T-cell (primary cell): ENCODE results near the gene SCO2. TPM values are rescaled to one million over a fixed set of nuclear protein-coding genes. Genes with fewer than 3 reads are reported as not detected.

Experiments
- ATAC-seq, 4 experiments: fragments of 200-7000 bp in 3 of 4; fragments of 150-1000 bp in 1 of 4; cut with Tn5 transposase; replicated peaks in 1 of 4; 1 replicate in 3 of 4; 2 replicates in 1 of 4; pipeline ENCODE4 v1.10.0; 2021; ENCODE audit warnings: moderate library complexity in 3 of 4, mild to moderate bottlenecking in 2 of 4, moderate number of reproducible peaks in 1 of 4
- CTCF ChIA-PET, 2 donors: fragments of 300-600 bp; sonication (Branson Sonifier 250); formaldehyde crosslinking; loops; one replicate each; lab custom pipeline; 2022; ENCODE audit warnings: antibody characterized with exemption in 2 of 2; lab: Charles Lee
- POLR2A ChIA-PET, 2 donors: fragments of 300-600 bp; sonication (Branson Sonifier 250); formaldehyde crosslinking; loops; one replicate each; lab custom pipeline; 2022; ENCODE audit warnings: antibody characterized with exemption in 2 of 2; lab: Charles Lee
- DNase-seq, 35 experiments: peaks; one replicate each; pipeline versions ENCODE4 v3.0.0 to v3.0.0-alpha.2; 2013 to 2023
- H3K27ac ChIP-seq: one replicate; pipeline ENCODE4 v1.5.1; 2013; ENCODE audit warnings: low read length
- H3K27me3 ChIP-seq, 2 experiments: replicated peaks in 1 of 2; 1 replicate in 1 of 2; 2 replicates in 1 of 2; pipeline versions ENCODE4 v1.6.1 to v1.7.0; 2013; ENCODE audit warnings: low read length in 1 of 2, mixed read lengths in 1 of 2; ENCODE audit not compliant: control insufficient read depth in 2 of 2, insufficient read depth in 2 of 2; ENCODE audit errors: extremely low read depth in 1 of 2
- H3K36me3 ChIP-seq, 2 donors: 1 replicate in 1 of 2; 2 replicates in 1 of 2; pipeline versions ENCODE4 v1.6.1 to v1.7.0; 2013; ENCODE audit warnings: low read length in 1 of 2; ENCODE audit not compliant: control insufficient read depth in 2 of 2, insufficient read depth in 1 of 2; ENCODE audit errors: extremely low read depth in 1 of 2
- H3K4me1 ChIP-seq, 2 experiments: 1 replicate in 1 of 2; 2 replicates in 1 of 2; pipeline versions ENCODE4 v1.6.1 to v1.7.0; 2013; ENCODE audit warnings: low read length in 2 of 2, mixed read lengths in 1 of 2; ENCODE audit not compliant: insufficient read depth in 2 of 2, control insufficient read depth in 1 of 2; ENCODE audit errors: extremely low read depth in 1 of 2
- H3K4me3 ChIP-seq, 2 donors: 1 replicate in 1 of 2; 2 replicates in 1 of 2; pipeline versions ENCODE4 v1.5.1 to v1.7.0; 2013; ENCODE audit warnings: mild to moderate bottlenecking in 2 of 2, low read length in 1 of 2, moderate library complexity in 1 of 2; ENCODE audit not compliant: control insufficient read depth in 1 of 2; ENCODE audit errors: extremely low read depth in 1 of 2
- H3K9me3 ChIP-seq: 2 replicates; pipeline ENCODE4 v1.7.0; 2013
- H3K27ac Mint-ChIP-seq, 2 donors: one replicate each; pipeline ENCODE4 v1.8.0; 2020 to 2021; ENCODE audit warnings: mild to moderate bottlenecking in 2 of 2, mixed read lengths in 2 of 2
- H3K27me3 Mint-ChIP-seq, 2 donors: one replicate each; pipeline ENCODE4 v1.8.0; 2021 to 2022; ENCODE audit warnings: mixed read lengths in 2 of 2
- H3K36me3 Mint-ChIP-seq: one replicate; pipeline ENCODE4 v1.8.0; 2021; ENCODE audit warnings: mixed read lengths
- H3K4me1 Mint-ChIP-seq, 3 donors: one replicate each; pipeline ENCODE4 v1.8.0; 2020 to 2022; ENCODE audit warnings: mixed read lengths in 3 of 3, mild to moderate bottlenecking in 1 of 3
- H3K4me3 Mint-ChIP-seq, 3 donors: one replicate each; pipeline ENCODE4 v1.8.0; 2020 to 2022; ENCODE audit warnings: mild to moderate bottlenecking in 3 of 3, mixed read lengths in 3 of 3, moderate library complexity in 3 of 3
- H3K9me3 Mint-ChIP-seq, 3 donors: one replicate each; pipeline ENCODE4 v1.8.0; 2020 to 2022; ENCODE audit warnings: mixed read lengths in 3 of 3
- WGBS: methylation state at CpG from one replicate; pipeline ENCODE4 v1.1.5; 2013; ENCODE audit warnings: missing lambda C conversion rate; ENCODE audit not compliant: insufficient coverage; 5-methylcytosine and 5-hydroxymethylcytosine counted together
- total RNA-seq, 35 experiments: library from RNA in 6 of 35; stranded (reverse) in 6 of 35; fragments of 120-200 nt in 1 of 35; gene quantifications; one replicate each; pipeline versions ENCODE4 v1.2.1 to v1.2.4 and lab custom pipeline; 2013 to 2026

SCO2 gene
- total RNA-seq, 5 donors from 2014 or later (not counting 1 experiment from before 2014, with no cell fraction given), result 3.3 to 5.6 (median 4.0) TPM

DNA sequence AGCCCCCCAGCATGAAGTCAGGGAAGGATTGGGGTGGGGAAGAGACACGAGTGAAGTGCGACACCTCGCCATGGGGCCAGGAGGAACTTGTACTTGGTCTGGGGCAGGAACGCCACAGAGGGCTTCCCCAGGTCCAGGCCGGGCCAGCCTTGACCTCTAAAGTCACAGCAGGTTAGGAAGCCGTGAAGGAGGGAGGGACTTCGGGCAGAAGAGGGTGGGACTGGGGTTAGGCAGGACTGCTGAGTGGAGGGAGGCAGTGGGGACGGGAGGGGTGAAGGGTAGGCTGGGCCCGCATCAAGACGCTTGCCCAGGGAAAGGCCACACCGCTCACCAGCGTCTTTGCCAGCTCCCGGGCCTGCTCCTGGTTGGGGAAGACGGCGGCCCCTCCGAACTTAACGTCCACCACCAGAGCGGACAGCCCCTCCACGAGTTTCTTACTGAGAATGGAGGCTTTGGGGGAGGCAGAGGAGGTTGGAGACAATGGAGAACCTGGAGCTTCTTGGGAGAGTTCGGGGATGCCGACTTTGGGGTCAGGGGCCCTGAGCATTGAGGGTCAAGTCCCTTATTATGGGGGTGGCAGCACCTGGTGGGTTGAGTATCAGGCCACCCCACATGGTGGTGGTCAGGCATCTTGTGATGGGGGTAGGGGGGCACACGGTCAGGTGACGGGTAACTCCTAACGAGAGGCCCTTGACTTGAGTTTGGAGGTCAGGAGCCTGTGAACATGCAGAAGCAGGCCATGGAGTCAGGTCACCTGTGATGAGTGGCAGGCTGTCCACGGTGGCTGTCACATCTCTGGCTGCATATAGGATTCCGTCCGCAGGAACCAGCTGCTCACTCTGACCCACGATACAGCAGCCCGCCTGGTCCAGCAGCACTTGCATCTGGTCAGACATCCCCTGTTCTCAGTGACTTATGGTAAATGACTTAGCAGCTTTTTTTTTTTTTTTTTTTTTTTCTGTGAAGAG, 1.7 kb upstream of the SCO2 start:
- ChIA-PET CTCF (interaction anchor here in 1 of 2 donors (1.7 kb wide), 1 partner anchor 18 kb away, joined by 15 read pairs; the partner anchor contains the start of gene KLHDC7B), POLR2A (interaction anchor here (0.5 to 0.6 kb wide), 3 partner anchors 11 to 283 kb away, joined by 3 to 6 read pairs (median 4); no protein-coding TSS in a partner anchor)
- H3K27me3 ChIP-seq, result peaks cover 0 to 4% of the 10 kb centered on the region in 2 experiments
- H3K4me3 Mint-ChIP-seq, result peak overlapping the region; percentile 65 to 87 (median 76)
- DNase-seq, result peak in 7 of 35 experiments; percentile 31 to 46 (median 35)
- H3K4me1 Mint-ChIP-seq, result peaks cover 28 to 35% (median 32%) of the 10 kb centered on the region in 3 donors
- no peaks in the 10 kb centered on the region for H3K9me3 ChIP-seq
- peak overlapping the region; percentile 93 for H3K27ac ChIP-seq
- peaks cover 15 to 67% of the 10 kb centered on the region in 2 experiments for H3K4me1 ChIP-seq
- peak overlapping the region; percentile 88 to 89 for H3K27ac Mint-ChIP-seq
- H3K9me3 Mint-ChIP-seq, result no peaks in the 10 kb centered on the region
- peaks cover 10 to 20% of the 10 kb centered on the region in 2 donors for H3K36me3 ChIP-seq
- H3K27me3 Mint-ChIP-seq, result no peaks in the 10 kb centered on the region
- WGBS, result 29% methylated on average over 21 of the region's 29 CpGs
- H3K36me3 Mint-ChIP-seq, result peaks cover 3% of the 10 kb centered on the region
- peak overlapping the region; percentile 42 to 66 for H3K4me3 ChIP-seq
- no peak for ATAC-seq

DNA sequence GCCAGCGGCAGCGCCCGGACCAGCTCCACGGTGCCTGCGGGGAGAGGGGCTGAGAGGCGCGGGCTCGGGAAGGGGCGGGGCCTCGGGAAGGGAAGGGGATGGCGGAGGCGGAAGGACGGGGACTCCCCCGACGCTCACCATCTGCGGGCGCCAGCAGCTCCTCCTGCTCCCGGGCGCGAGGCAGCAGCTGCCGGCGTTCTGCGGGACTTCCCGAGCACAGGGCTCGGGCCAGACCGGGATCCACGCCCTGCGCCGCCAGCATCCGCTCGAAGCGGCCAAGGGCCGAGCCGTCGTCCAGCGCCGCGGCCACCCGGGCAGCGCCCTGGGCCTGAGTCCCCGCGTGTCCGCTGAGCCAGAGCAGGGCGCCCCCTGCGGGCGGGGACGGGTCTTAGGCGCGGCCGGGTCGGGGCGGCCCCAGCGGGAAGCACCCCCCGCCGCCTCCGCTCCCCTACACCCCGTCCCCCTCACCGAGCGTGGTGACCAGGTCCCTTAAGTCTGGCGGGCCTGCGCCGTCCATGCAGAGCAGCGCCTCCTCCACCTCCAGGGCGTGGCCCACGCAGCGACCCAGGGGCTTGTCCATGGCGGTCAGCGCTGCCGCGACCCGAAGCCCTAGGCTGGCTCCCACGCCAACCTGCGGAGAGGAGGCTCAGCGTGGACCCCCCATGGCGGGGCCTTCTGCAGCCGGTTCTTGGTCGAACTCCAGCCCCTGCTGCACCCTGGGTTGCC, 873 bp upstream of the SCO2 start:
- ATAC-seq, result peak; percentile 44 to 61 (median 54)
- Histone ChIP-seq H3K36me3 (peaks cover 15 to 29% of the 10 kb centered on the region in 2 donors), H3K4me1 (peaks cover 9 to 59% of the 10 kb centered on the region in 2 experiments), H3K27ac (peak overlapping the region; percentile 93), H3K4me3 (peak overlapping the region; percentile 62 to 66), H3K9me3 (no peaks in the 10 kb centered on the region), H3K27me3 (peaks cover 0 to 4% of the 10 kb centered on the region in 2 experiments)
- Mint-ChIP-seq H3K36me3 (peaks cover 3% of the 10 kb centered on the region), H3K27me3 (no peaks in the 10 kb centered on the region), H3K4me1 (peaks cover 28 to 35% (median 32%) of the 10 kb centered on the region in 3 donors), H3K9me3 (no peaks in the 10 kb centered on the region), H3K27ac (peak overlapping the region; percentile 88 to 89), H3K4me3 (peak overlapping the region; percentile 65 to 87 (median 76))
- ChIA-PET CTCF (interaction anchor here (0.6 to 2.4 kb wide), 21 partner anchors 9 to 282 kb away, joined by 3 to 70 read pairs (median 5); partner anchors contain the start of genes CHKB (in 1 of the 2), HDAC10 (in 1 of the 2), KLHDC7B (in 1 of the 2) and LMF2 (in 1 of the 2)), POLR2A (interaction anchor here (0.5 to 1.8 kb wide), 7 partner anchors 12 to 56 kb away, joined by 3 to 21 read pairs (median 4); partner anchors contain the start of genes LMF2 (in 2 of the 2), NCAPH2 (in 2 of the 2) and SYCE3 (in 1 of the 2))
- WGBS, result under 1% methylated on average over 73 of the region's 77 CpGs
- DNase-seq, result peak; percentile 60 to 90 (median 73)

- ATAC-seq, result no peak
- Mint-ChIP-seq H3K36me3 (peaks cover 3% of the 10 kb centered on the region), H3K4me1 (peaks cover 28 to 33% (median 29%) of the 10 kb centered on the region in 3 donors), H3K4me3 (peak overlapping the region; percentile 83 to 87 (median 84)), H3K9me3 (no peaks in the 10 kb centered on the region), H3K27me3 (no peaks in the 10 kb centered on the region), H3K27ac (peak overlapping the region; percentile 61 to 78)
- under 1% methylated on average over 26 of the region's 33 CpGs for WGBS
- ChIA-PET CTCF (interaction anchor here (0.6 to 2.4 kb wide), 27 partner anchors 10 to 563 kb away, joined by 3 to 70 read pairs (median 5); partner anchors contain the start of genes CHKB (in 1 of the 2), HDAC10 (in 1 of the 2), KLHDC7B (in 1 of the 2) and LMF2 (in 1 of the 2)), POLR2A (interaction anchor here (0.6 to 1.8 kb wide), 8 partner anchors 14 to 93 kb away, joined by 3 to 21 read pairs (median 7); partner anchors contain the start of genes LMF2 (in 2 of the 2), NCAPH2 (in 2 of the 2) and SYCE3 (in 1 of the 2))
- no peak for DNase-seq
- peaks cover 0 to 4% of the 10 kb centered on the region in 2 experiments for H3K27me3 ChIP-seq
- no peaks in the 10 kb centered on the region for H3K9me3 ChIP-seq
- H3K4me1 ChIP-seq, result peaks cover 8 to 54% of the 10 kb centered on the region in 2 experiments
- peaks cover 17 to 32% of the 10 kb centered on the region in 2 donors for H3K36me3 ChIP-seq
- H3K4me3 ChIP-seq, result peak overlapping the region; percentile 62 to 66
- peak overlapping the region; percentile 44 for H3K27ac ChIP-seq
These were observed 385 bp upstream of the SCO2 start for GRCh38 chr22:50525858-50526107.

GRCh38 chr22:50524676-50525103, 708 bp downstream of the SCO2 start:
- Histone ChIP-seq H3K27ac (peak overlapping the region; percentile 43), H3K4me1 (peaks cover 6 to 46% of the 10 kb centered on the region in 2 experiments), H3K27me3 (no peaks in the 10 kb centered on the region), H3K4me3 (peak overlapping the region; percentile 62 to 65), H3K9me3 (no peaks in the 10 kb centered on the region), H3K36me3 (peaks cover 20 to 33% of the 10 kb centered on the region in 2 donors)
- no peak for DNase-seq
- Mint-ChIP-seq H3K27me3 (no peaks in the 10 kb centered on the region), H3K9me3 (no peaks in the 10 kb centered on the region), H3K4me3 (peak overlapping the region; percentile 83 to 87 (median 84)), H3K4me1 (peaks cover 28 to 33% (median 29%) of the 10 kb centered on the region in 3 donors), H3K36me3 (peaks cover 3% of the 10 kb centered on the region), H3K27ac (peak overlapping the region; percentile 74 to 89)
- no peak for ATAC-seq
- 6% methylated on average over 15 of the region's 19 CpGs for WGBS
- CTCF ChIA-PET, result interaction anchor here in 1 of 2 donors (0.6 to 2.4 kb wide), 6 partner anchors 9 to 122 kb away, joined by 4 to 70 read pairs (median 25); partner anchors contain the start of genes LMF2, NCAPH2 and SYCE3
- POLR2A ChIA-PET, result interaction anchor here (1.3 to 1.8 kb wide), 4 partner anchors 15 to 55 kb away, joined by 4 to 21 read pairs (median 15); partner anchors contain the start of genes LMF2 (in 2 of the 2) and NCAPH2 (in 2 of the 2)

DNA sequence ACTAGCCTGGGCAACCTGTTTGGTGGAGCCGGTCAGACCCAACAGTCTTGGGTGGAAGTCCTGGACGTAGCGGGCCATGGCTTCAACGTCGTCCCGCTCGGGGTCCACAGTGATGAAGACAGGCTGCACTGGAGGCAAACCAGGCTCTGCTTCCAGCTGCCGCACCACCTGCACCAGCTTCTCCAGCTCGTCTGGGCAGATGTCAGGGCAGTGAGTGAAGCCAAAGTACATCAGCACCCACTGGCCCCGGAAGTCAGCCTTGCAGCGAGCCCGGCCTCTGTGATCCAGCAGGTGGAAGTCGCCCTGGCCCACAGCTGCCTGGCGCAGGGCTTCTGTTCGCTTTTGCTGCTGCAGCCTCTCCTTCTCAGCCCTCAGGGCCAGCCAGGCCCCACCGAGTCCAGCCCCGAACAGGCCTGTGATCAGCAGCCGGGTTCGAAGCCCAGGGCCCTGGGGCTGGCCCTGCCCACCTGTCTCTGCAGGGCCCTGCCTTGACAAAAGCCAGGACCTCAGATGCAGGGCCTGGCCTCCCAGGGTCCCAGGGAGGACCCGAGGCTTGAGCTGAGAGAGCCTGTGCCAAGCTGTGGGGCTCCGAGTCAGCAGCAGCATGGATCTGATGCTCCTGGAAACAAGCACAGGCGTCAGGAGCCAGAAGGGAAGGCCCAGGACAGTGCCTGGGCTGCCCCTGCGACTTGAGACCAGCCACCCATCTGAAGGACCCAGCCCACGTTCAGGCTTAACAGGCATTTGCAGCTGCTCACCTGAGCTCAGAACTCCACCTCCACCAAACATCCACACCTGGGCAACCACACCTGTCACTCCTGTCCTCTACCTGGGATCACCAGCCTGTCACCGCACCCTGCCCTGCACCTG, 1.4 kb downstream of the SCO2 start:
- peaks cover 6 to 40% of the 10 kb centered on the region in 2 experiments for H3K4me1 ChIP-seq
- H3K27me3 Mint-ChIP-seq, result no peaks in the 10 kb centered on the region
- peaks cover 25 to 39% of the 10 kb centered on the region in 2 donors for H3K36me3 ChIP-seq
- 91% methylated on average over 23 of the region's 25 CpGs for WGBS
- H3K4me3 Mint-ChIP-seq, result peak overlapping the region; percentile 83 to 87 (median 84)
- H3K27ac ChIP-seq, result no peak overlapping the region
- peak overlapping the region; percentile 62 to 65 for H3K4me3 ChIP-seq
- peaks cover 3% of the 10 kb centered on the region for H3K36me3 Mint-ChIP-seq
- POLR2A ChIA-PET, result no interaction called here
- DNase-seq (no peak), ATAC-seq (no peak)
- no peaks in the 10 kb centered on the region for H3K9me3 Mint-ChIP-seq
- H3K27me3 ChIP-seq, result no peaks in the 10 kb centered on the region
- H3K4me1 Mint-ChIP-seq, result peaks cover 28 to 32% (median 29%) of the 10 kb centered on the region in 3 donors
- H3K27ac Mint-ChIP-seq, result peak overlapping the region; percentile 74 to 89
- CTCF ChIA-PET, result interaction anchor here in 1 of 2 donors (2.3 to 2.4 kb wide), 2 partner anchors 15 to 16 kb away, joined by 62 to 70 read pairs; partner anchors contain the start of genes LMF2 and NCAPH2
- no peaks in the 10 kb centered on the region for H3K9me3 ChIP-seq
